ENCODE results near the gene PBX1. TPM values are rescaled to one million over a fixed set of nuclear protein-coding genes. Genes with fewer than 3 reads are reported as not detected.

PBX1 gene
- total and polyA plus RNA-seq, 10 of the 15 experiments (the other 5 are each of a cell fraction or from before 2014, with no cell fraction given) = 0.05 to 0.28 (median 0.11) TPM; not detected in 5

DNA sequence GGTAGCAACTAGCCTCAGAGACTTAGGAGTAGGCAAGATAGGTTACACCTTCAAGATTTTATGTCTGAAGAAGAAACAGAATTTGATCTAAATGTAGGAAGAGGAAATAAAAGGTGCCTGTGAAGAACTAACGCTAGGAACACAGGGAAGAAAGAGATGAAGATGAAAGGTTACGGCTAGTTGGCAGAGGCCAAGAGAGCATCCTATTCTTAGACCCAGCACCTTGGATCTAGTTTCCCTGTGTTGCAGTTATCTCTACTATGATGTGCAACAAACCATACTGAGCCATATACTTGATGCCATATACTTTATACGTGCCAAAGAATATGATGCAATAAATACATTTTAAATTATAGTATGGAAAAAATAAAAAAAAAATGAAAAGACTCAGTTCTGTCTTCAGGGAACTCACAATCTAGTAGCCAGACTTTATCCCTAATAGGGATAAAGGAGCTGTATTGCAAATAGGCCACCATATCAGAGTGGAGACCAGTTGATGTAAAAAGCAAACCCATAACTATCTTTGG lies 181.1 kb downstream of the PBX1 start (continued):
- TF ChIP-seq HDGF (IDR thresholded peaks at IDR 0.05) = no peak
- no peak for TF ChIP-seq EZH2 (IDR thresholded peaks at IDR 0.05; ENCODE audit: borderline replicate concordance, control insufficient read depth, low read depth, low read length)
- TF ChIP-seq SPI1 (IDR thresholded peaks at IDR 0.05; ENCODE audit: borderline replicate concordance, insufficient read depth, low read depth, low read length) = no peak
- TF ChIP-seq, protein P1, sequence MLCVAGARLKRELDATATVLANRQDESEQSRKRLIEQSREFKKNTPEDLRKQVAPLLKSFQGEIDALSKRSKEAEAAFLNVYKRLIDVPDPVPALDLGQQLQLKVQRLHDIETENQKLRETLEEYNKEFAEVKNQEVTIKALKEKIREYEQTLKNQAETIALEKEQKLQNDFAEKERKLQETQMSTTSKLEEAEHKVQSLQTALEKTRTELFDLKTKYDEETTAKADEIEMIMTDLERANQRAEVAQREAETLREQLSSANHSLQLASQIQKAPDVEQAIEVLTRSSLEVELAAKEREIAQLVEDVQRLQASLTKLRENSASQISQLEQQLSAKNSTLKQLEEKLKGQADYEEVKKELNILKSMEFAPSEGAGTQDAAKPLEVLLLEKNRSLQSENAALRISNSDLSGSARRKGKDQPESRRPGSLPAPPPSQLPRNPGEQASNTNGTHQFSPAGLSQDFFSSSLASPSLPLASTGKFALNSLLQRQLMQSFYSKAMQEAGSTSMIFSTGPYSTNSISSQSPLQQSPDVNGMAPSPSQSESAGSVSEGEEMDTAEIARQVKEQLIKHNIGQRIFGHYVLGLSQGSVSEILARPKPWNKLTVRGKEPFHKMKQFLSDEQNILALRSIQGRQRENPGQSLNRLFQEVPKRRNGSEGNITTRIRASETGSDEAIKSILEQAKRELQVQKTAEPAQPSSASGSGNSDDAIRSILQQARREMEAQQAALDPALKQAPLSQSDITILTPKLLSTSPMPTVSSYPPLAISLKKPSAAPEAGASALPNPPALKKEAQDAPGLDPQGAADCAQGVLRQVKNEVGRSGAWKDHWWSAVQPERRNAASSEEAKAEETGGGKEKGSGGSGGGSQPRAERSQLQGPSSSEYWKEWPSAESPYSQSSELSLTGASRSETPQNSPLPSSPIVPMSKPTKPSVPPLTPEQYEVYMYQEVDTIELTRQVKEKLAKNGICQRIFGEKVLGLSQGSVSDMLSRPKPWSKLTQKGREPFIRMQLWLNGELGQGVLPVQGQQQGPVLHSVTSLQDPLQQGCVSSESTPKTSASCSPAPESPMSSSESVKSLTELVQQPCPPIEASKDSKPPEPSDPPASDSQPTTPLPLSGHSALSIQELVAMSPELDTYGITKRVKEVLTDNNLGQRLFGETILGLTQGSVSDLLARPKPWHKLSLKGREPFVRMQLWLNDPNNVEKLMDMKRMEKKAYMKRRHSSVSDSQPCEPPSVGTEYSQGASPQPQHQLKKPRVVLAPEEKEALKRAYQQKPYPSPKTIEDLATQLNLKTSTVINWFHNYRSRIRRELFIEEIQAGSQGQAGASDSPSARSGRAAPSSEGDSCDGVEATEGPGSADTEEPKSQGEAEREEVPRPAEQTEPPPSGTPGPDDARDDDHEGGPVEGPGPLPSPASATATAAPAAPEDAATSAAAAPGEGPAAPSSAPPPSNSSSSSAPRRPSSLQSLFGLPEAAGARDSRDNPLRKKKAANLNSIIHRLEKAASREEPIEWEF (IDR thresholded peaks at IDR 0.05; ENCODE audit: insufficient replicate concordance, low read depth, low read length) = no peak
- TF ChIP-seq GATAD2B (conservative IDR thresholded peaks at IDR 0.05; ENCODE audit: low read depth) = no peak
- TF ChIP-seq, protein P2, sequence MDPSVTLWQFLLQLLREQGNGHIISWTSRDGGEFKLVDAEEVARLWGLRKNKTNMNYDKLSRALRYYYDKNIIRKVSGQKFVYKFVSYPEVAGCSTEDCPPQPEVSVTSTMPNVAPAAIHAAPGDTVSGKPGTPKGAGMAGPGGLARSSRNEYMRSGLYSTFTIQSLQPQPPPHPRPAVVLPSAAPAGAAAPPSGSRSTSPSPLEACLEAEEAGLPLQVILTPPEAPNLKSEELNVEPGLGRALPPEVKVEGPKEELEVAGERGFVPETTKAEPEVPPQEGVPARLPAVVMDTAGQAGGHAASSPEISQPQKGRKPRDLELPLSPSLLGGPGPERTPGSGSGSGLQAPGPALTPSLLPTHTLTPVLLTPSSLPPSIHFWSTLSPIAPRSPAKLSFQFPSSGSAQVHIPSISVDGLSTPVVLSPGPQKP (IDR thresholded peaks at IDR 0.05; ENCODE audit: low read depth, low read length) = no peak
- TF ChIP-seq, protein P3, sequence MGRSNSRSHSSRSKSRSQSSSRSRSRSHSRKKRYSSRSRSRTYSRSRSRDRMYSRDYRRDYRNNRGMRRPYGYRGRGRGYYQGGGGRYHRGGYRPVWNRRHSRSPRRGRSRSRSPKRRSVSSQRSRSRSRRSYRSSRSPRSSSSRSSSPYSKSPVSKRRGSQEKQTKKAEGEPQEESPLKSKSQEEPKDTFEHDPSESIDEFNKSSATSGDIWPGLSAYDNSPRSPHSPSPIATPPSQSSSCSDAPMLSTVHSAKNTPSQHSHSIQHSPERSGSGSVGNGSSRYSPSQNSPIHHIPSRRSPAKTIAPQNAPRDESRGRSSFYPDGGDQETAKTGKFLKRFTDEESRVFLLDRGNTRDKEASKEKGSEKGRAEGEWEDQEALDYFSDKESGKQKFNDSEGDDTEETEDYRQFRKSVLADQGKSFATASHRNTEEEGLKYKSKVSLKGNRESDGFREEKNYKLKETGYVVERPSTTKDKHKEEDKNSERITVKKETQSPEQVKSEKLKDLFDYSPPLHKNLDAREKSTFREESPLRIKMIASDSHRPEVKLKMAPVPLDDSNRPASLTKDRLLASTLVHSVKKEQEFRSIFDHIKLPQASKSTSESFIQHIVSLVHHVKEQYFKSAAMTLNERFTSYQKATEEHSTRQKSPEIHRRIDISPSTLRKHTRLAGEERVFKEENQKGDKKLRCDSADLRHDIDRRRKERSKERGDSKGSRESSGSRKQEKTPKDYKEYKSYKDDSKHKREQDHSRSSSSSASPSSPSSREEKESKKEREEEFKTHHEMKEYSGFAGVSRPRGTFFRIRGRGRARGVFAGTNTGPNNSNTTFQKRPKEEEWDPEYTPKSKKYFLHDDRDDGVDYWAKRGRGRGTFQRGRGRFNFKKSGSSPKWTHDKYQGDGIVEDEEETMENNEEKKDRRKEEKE (IDR thresholded peaks at IDR 0.05) = no peak
- TF ChIP-seq HCFC1 (IDR thresholded peaks at IDR 0.05; ENCODE audit: low read length) = no peak
- TF ChIP-seq IKZF2 (IDR thresholded peaks at IDR 0.05) = no peak
- TF ChIP-seq TCF12 (IDR thresholded peaks at IDR 0.05; ENCODE audit: low read depth, low read length) = no peak
- TF ChIP-seq, protein P4, sequence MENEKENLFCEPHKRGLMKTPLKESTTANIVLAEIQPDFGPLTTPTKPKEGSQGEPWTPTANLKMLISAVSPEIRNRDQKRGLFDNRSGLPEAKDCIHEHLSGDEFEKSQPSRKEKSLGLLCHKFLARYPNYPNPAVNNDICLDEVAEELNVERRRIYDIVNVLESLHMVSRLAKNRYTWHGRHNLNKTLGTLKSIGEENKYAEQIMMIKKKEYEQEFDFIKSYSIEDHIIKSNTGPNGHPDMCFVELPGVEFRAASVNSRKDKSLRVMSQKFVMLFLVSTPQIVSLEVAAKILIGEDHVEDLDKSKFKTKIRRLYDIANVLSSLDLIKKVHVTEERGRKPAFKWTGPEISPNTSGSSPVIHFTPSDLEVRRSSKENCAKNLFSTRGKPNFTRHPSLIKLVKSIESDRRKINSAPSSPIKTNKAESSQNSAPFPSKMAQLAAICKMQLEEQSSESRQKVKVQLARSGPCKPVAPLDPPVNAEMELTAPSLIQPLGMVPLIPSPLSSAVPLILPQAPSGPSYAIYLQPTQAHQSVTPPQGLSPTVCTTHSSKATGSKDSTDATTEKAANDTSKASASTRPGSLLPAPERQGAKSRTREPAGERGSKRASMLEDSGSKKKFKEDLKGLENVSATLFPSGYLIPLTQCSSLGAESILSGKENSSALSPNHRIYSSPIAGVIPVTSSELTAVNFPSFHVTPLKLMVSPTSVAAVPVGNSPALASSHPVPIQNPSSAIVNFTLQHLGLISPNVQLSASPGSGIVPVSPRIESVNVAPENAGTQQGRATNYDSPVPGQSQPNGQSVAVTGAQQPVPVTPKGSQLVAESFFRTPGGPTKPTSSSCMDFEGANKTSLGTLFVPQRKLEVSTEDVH (IDR thresholded peaks at IDR 0.05; ENCODE audit: low read depth, partially characterized antibody) = no peak
- no peak for TF ChIP-seq ZNF384 (IDR thresholded peaks at IDR 0.05; ENCODE audit: borderline replicate concordance, low read depth, low read length)
